GM12864 (cell line): ENCODE measurements around the gene SDHA.

Experiments
- DNase-seq: peaks from one replicate; pipeline ENCODE4 v3.0.0-alpha.2; 2011; ENCODE audit warnings: low read depth
- H3K4me3 ChIP-seq: 2 replicates; pipeline ENCODE4 v1.5.1; 2011; ENCODE audit warnings: mild to moderate bottlenecking, low read depth, low read length, control low read depth
- TF ChIP-seq, protein P1 (sequence below): IDR thresholded peaks from 2 replicates; pipeline ENCODE4 v1.5.1; 2011; ENCODE audit warnings: low read depth, mild to moderate bottlenecking, moderate library complexity, low read length, control low read depth, inconsistent platforms; ENCODE audit errors: missing control alignments

Gene SDHA

DNA sequence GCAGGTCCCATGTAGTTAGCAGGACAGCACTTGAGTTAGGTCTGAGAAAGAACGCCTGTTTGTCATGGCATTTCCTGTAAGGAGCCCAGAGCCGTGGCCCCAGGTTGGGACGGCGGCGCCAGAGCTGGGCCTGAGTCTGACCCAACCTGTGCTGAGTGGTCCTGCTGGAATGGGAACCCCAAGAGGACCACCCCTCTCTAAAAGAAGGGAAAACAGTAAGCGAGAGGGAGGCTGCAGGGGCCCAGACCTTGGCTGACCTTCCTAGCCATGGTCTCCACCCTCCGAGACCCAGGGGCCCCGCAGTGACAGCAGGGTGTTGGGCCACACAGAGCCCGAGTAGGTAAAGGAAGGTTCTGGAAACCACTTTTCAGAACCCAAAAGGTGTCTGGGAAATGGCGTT, 28.6 kb upstream of the SDHA start:
- TF ChIP-seq, protein P1, sequence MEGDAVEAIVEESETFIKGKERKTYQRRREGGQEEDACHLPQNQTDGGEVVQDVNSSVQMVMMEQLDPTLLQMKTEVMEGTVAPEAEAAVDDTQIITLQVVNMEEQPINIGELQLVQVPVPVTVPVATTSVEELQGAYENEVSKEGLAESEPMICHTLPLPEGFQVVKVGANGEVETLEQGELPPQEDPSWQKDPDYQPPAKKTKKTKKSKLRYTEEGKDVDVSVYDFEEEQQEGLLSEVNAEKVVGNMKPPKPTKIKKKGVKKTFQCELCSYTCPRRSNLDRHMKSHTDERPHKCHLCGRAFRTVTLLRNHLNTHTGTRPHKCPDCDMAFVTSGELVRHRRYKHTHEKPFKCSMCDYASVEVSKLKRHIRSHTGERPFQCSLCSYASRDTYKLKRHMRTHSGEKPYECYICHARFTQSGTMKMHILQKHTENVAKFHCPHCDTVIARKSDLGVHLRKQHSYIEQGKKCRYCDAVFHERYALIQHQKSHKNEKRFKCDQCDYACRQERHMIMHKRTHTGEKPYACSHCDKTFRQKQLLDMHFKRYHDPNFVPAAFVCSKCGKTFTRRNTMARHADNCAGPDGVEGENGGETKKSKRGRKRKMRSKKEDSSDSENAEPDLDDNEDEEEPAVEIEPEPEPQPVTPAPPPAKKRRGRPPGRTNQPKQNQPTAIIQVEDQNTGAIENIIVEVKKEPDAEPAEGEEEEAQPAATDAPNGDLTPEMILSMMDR: no peak
- H3K4me3 ChIP-seq: no peak overlapping the region

DNA sequence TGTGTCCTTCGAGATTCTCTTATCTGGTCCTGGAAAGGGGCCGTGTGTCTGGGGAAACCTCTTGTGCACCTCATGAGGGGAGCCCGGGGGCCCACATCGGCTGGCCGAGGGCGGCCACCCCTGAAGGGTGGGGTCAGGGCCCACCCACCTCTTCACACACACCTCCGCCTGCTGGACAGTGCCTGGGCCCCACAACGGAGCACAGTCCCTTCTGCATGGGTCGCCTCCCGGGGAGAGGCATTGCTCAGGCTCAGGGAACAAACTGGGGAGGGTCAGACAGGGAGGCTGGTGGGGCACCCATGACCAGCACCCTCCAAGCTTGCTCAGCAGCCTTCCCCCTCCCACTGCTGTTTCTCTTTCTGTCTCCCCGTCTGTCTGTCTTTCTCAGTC, 28.1 kb upstream of the SDHA start:
- H3K4me3 ChIP-seq: no peak overlapping the region
- no peak for DNase-seq
- TF ChIP-seq, protein P1: no peak

More for the DNA sequence above, 28.6 kb upstream of the SDHA start:
- DNase-seq: no peak

DNA sequence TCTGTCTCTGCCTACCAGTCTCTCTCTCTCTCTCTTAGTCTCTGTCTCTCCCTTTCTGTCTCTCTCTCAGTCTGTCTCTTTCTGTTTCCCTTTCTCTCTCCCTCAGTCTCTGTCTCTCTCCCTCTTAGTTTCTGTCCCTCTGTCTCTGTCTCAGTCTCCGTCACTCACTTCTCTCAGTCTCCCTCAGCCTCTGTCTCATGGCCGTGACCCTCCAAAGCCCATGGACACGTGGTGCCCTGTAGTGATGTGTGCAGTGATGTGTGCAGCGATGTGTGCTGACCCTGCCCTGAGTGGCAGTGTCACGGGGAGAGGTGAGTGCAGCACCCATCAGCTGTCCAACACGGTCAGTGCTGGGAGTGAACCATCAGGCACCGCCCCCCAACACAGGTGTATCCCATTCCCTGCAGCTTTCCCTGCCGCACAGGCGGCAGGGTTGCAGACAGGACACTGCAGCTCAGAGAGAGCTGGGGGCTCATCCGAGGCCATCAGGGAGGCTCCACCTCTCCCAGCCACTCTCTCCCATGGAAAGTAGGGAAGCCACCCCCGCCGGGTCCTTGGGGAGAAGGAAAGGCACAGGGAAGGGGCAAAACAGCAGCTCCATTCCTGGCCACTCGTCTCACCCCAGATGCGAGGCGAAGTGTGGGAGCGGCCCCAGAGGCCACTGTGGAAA, 27.6 kb upstream of the SDHA start:
- DNase-seq: no peak
- H3K4me3 ChIP-seq: no peak overlapping the region
- TF ChIP-seq, protein P1: no peak

DNA sequence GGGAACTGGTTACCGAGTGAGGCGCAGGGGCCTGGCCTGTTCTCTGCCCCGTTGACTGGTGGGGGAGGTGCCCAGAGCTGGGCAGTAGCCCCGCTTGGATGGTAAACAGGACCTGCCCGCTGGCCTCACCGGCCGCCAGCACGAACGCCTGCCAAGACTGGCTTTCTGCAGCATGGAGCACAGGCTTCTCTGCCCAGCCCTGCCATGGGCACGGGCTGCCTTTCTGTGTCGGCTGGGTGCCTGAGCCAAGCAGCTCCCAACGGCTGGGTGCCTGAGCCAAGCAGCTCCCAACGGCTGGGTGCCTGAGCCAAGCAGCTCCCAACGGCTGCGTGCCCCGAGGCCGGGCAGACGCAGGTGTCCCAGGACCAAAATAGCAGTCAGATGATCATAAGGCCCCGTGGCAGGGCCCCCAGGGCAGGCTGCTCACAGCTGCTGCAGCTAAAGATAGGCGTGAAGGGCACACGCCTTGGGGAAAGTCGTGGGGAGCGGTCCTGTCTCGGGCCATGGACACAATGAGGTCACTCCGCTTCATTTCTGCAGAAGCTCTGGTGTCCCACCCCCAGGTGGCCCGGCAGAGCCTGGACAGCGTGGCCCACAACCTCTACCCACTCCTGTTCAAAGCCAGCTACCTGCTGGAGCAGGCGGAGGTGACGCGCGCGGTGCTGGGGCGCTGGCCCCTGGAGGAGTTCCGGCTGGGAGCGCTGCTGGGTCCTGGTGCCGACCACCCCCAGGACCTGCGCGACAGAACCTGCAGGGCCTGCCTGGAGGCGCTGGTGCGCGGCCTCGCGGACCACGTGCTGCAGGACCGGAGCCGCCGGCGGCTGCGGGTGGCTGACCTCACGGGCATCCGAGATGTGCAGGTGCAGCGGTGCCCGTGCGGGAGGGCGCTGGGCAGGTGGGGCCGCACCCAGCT, 26.8 kb upstream of the SDHA start, which contains the start of gene LRRC14B:
Gene LRRC14B (plus strand): TSS at position 460 of the 913 bp plus-strand sequence. CDS start 44 bp downstream, at position 504.
- TF ChIP-seq, protein P1: no peak
- H3K4me3 ChIP-seq: no peak within 1 kb of the TSS; the same call in 1 of the 2 replicates
- no peak for DNase-seq

DNA sequence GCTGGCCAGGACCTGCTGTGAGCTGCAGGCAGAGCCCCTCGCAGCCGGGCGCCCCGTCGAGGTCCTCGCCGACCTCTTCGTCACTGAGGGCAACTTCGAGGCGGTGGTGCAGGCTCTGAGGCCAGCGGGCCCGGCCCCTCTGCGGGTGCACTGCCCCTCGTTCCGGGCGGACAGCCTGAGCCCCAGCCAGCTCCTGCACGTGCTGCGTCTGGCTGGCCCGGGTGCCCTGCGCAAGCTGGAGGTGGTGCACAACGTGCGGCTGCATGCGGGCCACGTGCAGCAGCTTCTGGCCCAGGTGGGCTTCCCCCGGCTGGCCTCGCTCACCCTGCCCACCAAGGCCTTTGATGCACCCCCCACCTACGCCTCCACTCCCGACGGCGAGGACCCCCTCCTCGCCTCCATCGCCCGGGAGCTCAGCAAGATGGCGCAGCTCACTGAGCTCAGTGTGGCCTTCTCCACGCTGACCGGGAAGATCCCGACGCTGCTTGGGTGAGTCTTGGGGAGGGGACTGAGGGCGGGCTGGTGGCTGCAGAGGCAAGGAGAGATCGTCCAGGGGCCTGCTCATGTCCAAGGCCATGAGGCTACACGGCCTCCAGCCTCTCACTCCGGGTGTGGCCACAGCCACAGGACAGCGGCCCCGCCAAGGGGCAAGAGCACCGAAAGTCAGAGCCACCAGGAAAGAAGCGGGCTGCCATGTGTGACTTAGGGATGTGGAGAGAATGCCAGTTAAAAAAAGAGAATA, 26.0 kb upstream of the SDHA start:
- H3K4me3 ChIP-seq: no peak overlapping the region
- DNase-seq: no peak
- TF ChIP-seq, protein P1: no peak

DNA sequence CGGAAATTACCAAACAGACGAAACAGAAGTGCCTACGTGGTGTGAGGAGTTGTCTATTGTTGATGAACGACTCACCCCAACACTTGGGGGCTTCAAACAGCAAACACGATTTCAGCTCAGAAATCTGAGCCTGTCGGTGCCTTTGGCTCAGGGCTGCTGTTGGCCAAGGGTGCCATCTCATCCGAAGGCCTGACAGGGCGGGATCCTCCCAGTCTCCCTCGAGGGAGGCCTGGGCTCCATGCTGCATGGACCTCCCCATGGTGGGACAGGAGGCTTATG, 25.5 kb upstream of the SDHA start:
- no peak overlapping the region for H3K4me3 ChIP-seq
- no peak for DNase-seq
- TF ChIP-seq, protein P1: no peak
